Cardiac fibroblast (primary cell): Measurements from ENCODE around the gene PRSS38.

Experiments used
- DNase-seq, 2 donors: peaks; one replicate each; pipeline versions ENCODE4 v3.0.0 to v3.0.0-alpha.2; 2010; ENCODE audit warnings: low read depth in 2 of 2
- H3K4me3 ChIP-seq, 2 donors: replicated peaks in 1 of 2; 1 replicate in 1 of 2; 2 replicates in 1 of 2; pipeline ENCODE4 v1.5.1; 2011; ENCODE audit warnings: low read depth in 2 of 2, low read length in 2 of 2, mild to moderate bottlenecking in 2 of 2, moderate library complexity in 1 of 2
- TF ChIP-seq, protein P1 (sequence below): IDR thresholded peaks from one replicate; pipeline ENCODE4 v1.5.1; 2011; ENCODE audit warnings: low read depth, mild to moderate bottlenecking, low read length, inconsistent platforms

Gene PRSS38

DNA sequence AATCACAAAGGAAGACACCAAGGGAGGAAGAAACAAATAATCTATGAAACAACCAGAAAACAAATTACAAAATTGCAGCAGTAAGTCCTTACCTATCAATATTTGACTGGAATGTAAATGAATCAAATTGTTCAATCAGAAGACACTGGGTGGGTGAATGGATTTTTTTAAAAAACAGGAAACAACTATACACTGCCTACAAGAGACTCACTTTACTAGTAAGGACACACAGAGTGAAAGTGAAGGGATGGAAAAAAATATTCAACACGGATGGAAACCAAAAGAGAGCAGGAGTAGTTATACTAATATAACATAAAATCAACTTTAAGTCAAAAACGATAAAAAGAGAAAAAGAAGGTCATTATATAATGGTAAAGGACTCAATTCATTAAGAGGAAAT lies 6.4 kb upstream of the PRSS38 start:
- DNase-seq: no peak
- H3K4me3 ChIP-seq: no peak overlapping the region
- TF ChIP-seq, protein P1, sequence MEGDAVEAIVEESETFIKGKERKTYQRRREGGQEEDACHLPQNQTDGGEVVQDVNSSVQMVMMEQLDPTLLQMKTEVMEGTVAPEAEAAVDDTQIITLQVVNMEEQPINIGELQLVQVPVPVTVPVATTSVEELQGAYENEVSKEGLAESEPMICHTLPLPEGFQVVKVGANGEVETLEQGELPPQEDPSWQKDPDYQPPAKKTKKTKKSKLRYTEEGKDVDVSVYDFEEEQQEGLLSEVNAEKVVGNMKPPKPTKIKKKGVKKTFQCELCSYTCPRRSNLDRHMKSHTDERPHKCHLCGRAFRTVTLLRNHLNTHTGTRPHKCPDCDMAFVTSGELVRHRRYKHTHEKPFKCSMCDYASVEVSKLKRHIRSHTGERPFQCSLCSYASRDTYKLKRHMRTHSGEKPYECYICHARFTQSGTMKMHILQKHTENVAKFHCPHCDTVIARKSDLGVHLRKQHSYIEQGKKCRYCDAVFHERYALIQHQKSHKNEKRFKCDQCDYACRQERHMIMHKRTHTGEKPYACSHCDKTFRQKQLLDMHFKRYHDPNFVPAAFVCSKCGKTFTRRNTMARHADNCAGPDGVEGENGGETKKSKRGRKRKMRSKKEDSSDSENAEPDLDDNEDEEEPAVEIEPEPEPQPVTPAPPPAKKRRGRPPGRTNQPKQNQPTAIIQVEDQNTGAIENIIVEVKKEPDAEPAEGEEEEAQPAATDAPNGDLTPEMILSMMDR: no peak

DNA sequence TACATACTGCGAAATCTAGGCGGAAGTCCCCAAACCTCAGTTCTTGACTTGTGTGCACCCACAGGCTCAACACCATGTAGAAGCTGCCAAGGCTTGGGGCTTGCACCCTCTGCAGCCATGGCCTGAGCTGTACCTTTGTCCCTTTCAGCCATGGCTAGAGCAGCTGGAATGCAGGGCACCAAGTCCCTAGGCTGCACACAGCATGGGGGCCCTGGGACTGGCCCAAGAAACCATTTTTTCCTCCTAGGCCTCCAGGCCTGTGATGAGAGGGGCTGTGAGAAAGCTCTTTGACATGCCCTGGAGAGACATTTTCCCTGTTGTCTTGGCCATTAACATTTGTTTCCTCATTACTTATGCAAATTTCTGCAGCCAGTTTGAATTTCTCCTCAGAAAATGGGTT lies 1.5 kb upstream of the PRSS38 start:
- TF ChIP-seq, protein P1: no peak
- no peak for DNase-seq
- H3K4me3 ChIP-seq: no peak overlapping the region

DNA sequence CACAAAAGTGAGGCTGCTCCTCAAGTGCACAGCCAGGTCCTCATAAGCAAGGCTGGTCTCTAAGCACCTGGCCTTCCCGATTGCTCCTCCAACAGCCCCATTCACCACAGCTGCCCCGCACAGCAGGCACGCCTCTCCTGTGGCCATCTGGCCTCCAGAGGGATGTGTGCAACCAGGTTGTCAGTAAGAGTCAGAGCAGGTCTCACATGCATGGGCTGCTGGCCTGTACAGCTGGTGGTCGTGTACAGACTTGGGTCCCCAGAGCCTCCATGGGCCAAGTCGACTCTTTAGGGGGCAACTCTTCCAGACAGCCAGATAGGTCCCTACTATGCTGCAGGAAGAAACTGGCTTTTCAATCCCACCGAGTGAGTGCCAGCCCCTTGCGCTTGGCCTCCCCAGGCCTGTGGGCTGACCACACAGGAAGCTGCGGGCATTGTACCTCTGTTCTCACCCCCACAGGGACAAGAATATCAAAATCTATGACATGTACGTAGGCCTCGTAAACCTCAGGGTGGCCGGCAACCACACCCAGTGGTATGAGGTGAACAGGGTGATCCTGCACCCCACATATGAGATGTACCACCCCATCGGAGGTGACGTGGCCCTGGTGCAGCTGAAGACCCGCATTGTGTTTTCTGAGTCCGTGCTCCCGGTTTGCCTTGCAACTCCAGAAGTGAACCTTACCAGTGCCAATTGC lies 1.4 kb downstream of the PRSS38 start:
- no peak for DNase-seq
- H3K4me3 ChIP-seq: no peak overlapping the region
- TF ChIP-seq, protein P1: no peak

DNA sequence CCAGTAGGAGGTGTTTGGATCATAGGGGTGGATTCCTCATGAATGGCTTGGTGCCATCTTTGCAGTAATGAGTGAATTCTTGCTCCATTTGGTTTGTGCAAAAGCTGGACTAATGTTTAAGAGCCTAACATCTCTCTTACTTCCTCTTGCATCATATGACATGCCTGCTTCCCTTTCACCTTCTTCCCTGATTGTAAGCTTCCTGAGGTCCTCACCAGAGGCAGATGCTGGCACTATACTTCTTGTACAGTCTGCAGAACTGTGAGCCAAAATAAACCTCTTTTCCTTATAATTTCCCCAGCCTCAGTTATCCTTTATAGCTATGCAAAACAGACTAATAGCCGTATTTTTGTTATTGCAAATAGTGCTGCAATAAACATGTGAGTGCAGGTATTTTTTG lies 8.1 kb downstream of the PRSS38 start:
- DNase-seq: no peak
- TF ChIP-seq, protein P1: no peak
- H3K4me3 ChIP-seq: no peak overlapping the region

DNA sequence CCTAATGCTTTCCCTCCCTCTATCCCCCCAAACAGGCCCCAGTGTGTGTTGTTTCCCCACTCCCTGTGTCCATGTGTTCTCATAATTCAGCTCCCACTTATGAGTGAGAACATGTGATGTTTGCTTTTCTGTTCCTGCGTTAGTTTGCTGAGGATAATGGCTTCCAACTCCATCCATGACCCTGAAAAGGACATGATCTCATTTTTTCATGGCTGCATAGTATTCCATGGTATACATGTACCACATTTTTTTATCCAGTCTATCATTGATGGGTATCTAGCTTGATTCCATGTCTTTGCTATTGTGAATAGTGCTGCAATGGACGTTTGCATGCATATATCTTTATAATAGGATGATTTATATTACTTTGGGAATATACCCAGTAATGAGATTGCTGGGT lies 8.7 kb downstream of the PRSS38 start:
- DNase-seq: no peak
- TF ChIP-seq, protein P1: no peak
- H3K4me3 ChIP-seq: no peak overlapping the region

DNA sequence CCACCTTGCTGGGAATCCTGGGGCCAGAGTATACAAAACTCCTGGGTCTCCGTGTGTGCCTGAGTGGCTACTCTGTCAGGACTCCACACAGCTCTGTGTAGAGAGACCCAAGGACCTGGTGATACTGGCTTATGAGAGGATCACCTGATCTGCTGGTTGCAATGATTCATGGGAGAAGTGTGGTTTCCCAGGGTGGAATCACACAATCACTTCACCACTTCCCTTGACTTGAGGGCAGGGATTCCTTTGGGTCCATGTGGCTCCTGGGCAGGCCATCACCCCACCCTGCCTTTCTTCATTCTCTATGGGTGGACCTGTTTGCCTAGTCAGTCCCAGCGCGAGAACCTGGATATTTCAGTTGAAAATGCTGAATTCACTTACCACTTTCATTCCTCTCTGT lies 13.3 kb downstream of the PRSS38 start:
- TF ChIP-seq, protein P1: no peak
- DNase-seq: no peak

DNA sequence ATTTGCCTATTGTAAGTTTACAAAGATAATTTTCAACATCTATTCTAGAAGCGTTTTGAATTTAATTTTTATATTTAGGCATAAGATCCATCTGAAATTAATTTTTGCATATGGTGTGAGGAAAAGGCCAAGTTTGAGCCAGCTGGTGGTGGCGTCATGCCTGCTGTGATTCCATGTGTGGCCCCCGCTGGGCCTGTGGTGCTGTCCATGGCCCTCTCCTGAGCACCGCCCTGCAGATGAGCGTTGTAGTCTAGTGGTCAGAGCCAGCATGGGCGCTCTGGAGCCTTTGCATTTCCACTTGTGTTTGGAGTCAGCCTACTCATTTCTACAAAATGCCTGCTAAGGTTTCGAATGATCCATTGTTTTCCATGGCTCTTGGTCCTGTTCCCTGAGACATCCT lies 22.7 kb downstream of the PRSS38 start:
- DNase-seq: no peak
- TF ChIP-seq, protein P1: no peak
- no peak overlapping the region for H3K4me3 ChIP-seq

More for the DNA sequence above, 13.3 kb downstream of the PRSS38 start:
- H3K4me3 ChIP-seq: no peak overlapping the region
